ENCODE data around the gene PLXNB2. TPM values are rescaled to one million over a fixed set of nuclear protein-coding genes. Genes with fewer than 3 reads are reported as not detected.

The PLXNB2 gene
- total RNA-seq, 1 experiment from 2014 or later = 236 TPM

GRCh38 chr22:50316114-50317065 is 8.9 kb upstream of the PLXNB2 start:
- H3K27me3 ChIP-seq (ENCODE audit: insufficient read depth, low read length) = no peaks in the 10 kb centered on the region
- no peak overlapping the region for H3K27ac ChIP-seq (ENCODE audit: low read depth, low read length)
- DNase-seq (ENCODE audit: low read depth, low spot score) (no peak), ATAC-seq (no peak)
- intact Hi-C loops (cut with micrococcal nuclease) = no loop called here
- no TSS peak for BruUV-seq (replicated peaks)
- ChIA-PET RAD21 (ENCODE audit: low non-redundant PET in 1 of 2, low total read pairs in 2 of 2, uncharacterized antibody in 2 of 2, unreplicated experiment in 2 of 2) (interaction anchor here in 1 of 2 experiments (0.7 kb wide), 1 partner anchor 9 kb away, joined by 3 read pairs; no protein-coding TSS in a partner anchor), CTCF (no interaction called here), POLR2A (interaction anchor here (1.3 kb wide), 1 partner anchor 10 kb away, joined by 3 read pairs; no protein-coding TSS in a partner anchor)
- no peak overlapping the region for H3K9ac ChIP-seq (ENCODE audit: low read length)
- no peaks in the 10 kb centered on the region for H3K36me3 ChIP-seq (ENCODE audit: control insufficient read depth in 1 of 2, insufficient read depth in 2 of 2, low read length in 2 of 2)
- H3K4me2 ChIP-seq (ENCODE audit: low read length) = no peak overlapping the region
- H3K4me1 ChIP-seq (ENCODE audit: control insufficient read depth in 1 of 2, insufficient read depth in 2 of 2, low read length in 2 of 2) = peaks cover 0 to 18% of the 10 kb centered on the region in 2 experiments; a peak in 2 of 4 replicates
- no peaks in the 10 kb centered on the region for H3K9me2 ChIP-seq (ENCODE audit: insufficient read depth)
- H3K4me3 ChIP-seq (replicated peaks in 1 of 2; ENCODE audit: low read depth in 1 of 2, low read length in 2 of 2) = no peak overlapping the region
- TF ChIP-seq RAD21 (IDR thresholded peaks at IDR 0.05; ENCODE audit: low read depth) (no peak), ATF3 (IDR thresholded peaks at IDR 0.05) (no peak), EZH2phosphoT487 (IDR thresholded peaks at IDR 0.05; ENCODE audit: borderline replicate concordance) (no peak), ZFX (IDR thresholded peaks at IDR 0.05) (no peak), ZBTB33 (IDR thresholded peaks at IDR 0.05; ENCODE audit: extremely low read depth, insufficient replicate concordance, low read length) (no peak), REST (IDR thresholded peaks at IDR 0.05; ENCODE audit: low read depth) (no peak), CTCF (IDR thresholded peaks at IDR 0.05 in 2 of 3, conservative IDR thresholded peaks at IDR 0.05 in 1 of 3; ENCODE audit: borderline replicate concordance in 1 of 3, insufficient read depth in 1 of 3, low read depth in 2 of 3, low read length in 2 of 3) (no peak), MAX (IDR thresholded peaks at IDR 0.05) (no peak), POLR2AphosphoS5 (IDR thresholded peaks at IDR 0.05; ENCODE audit: low read depth, low read length) (no peak), SIN3A (IDR thresholded peaks at IDR 0.05; ENCODE audit: low read depth) (no peak), ELF1 (IDR thresholded peaks at IDR 0.05; ENCODE audit: borderline replicate concordance, low read depth) (no peak), TCF7L2 (IDR thresholded peaks at IDR 0.05; ENCODE audit: borderline replicate concordance, extremely low read depth, insufficient read depth, insufficient read length) (no peak), ZNF274 (IDR thresholded peaks at IDR 0.05; ENCODE audit: low read depth, low read length) (no peak)
- H4K20me1 ChIP-seq (ENCODE audit: insufficient read depth) = no peaks in the 10 kb centered on the region
- H3K79me2 ChIP-seq (ENCODE audit: insufficient read depth, low read length) = no peaks in the 10 kb centered on the region
- H3K9me3 ChIP-seq (ENCODE audit: control insufficient read depth in 1 of 2, insufficient read depth in 1 of 2, low read depth in 1 of 2, low read length in 2 of 2) = no peaks in the 10 kb centered on the region
- H2AFZ ChIP-seq (ENCODE audit: low read depth, low read length, poor library complexity, severe bottlenecking) = no peak overlapping the region
